ENCODE measurements around the gene ANXA7. TPM values are rescaled to one million over a fixed set of nuclear protein-coding genes. Genes with fewer than 3 reads are reported as not detected.

ANXA7 gene
- total and polyA plus RNA-seq, 2 donors (not counting 3 experiments of a cell fraction or from before 2014, with no cell fraction given), result 56.5 to 81.6 TPM

DNA sequence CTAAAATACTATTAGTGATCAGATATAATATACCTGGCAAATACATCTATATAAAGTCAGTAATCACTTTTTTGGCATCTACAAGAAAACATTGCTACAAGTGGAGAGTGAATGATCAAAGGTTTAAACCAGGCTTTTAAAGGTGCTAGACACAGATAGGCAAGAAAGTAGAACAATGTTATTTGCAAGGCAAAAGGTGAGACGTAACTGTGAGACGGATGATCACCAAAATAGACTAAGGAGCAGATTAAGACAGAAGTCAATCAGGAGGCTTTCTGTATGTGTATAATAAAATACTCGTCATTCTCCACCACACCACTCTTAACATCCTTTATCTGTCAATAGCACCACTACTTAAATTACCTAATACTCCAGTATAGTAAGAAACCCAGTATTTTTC is 8.3 kb downstream of the ANXA7 start:
- POLR2A ChIA-PET, result no interaction called here
- no TSS peak for BruUV-seq (replicated peaks)
- no peaks in the 10 kb centered on the region for H3K9me3 ChIP-seq (replicated peaks; ENCODE audit: control insufficient read depth, insufficient read depth, low read length)
- no peak overlapping the region for H3K27ac ChIP-seq (ENCODE audit: insufficient read depth, low read depth, low read length)
- no peak overlapping the region for H2AFZ ChIP-seq (ENCODE audit: low read depth, low read length)
- H3K9ac ChIP-seq (replicated peaks; ENCODE audit: extremely low read depth, insufficient read depth, low read length), result no peak overlapping the region
- DNase-seq (ENCODE audit: low read depth, low spot score) (no peak), FAIRE-seq (no peak)
- no peak overlapping the region for H3K4me2 ChIP-seq (ENCODE audit: insufficient read depth, low read length)
- H3K4me1 ChIP-seq (ENCODE audit: control insufficient read depth, extremely low read depth, insufficient read depth, low read length), result no peaks in the 10 kb centered on the region
- H3K27me3 ChIP-seq (ENCODE audit: control insufficient read depth in 2 of 2, insufficient read depth in 2 of 2, low read length in 2 of 2), result no peaks in the 10 kb centered on the region
- intact Hi-C loops (cut with micrococcal nuclease) (no loop called here), dilution Hi-C loops (cut with MboI; ENCODE audit: extremely low pct_ligation_motif_present, low sequenced_read_pairs) (no loop called here)
- no peaks in the 10 kb centered on the region for H3K36me3 ChIP-seq (ENCODE audit: control insufficient read depth in 2 of 2, extremely low read depth in 1 of 2, insufficient read depth in 2 of 2, low read length in 2 of 2)
- peaks cover 16% of the 10 kb centered on the region for H4K20me1 ChIP-seq (replicated peaks; ENCODE audit: control insufficient read depth, extremely low read depth, insufficient read depth, low read length)
- H3K4me3 ChIP-seq (replicated peaks in 1 of 3; ENCODE audit: insufficient read depth in 1 of 3, low read depth in 1 of 3, low read length in 3 of 3), result no peak overlapping the region
- no peaks in the 10 kb centered on the region for H3K9me1 ChIP-seq (replicated peaks; ENCODE audit: control insufficient read depth, extremely low read depth, insufficient read depth, low read length)
- CTCF ChIA-PET, result no interaction called here
- H3K79me2 ChIP-seq (ENCODE audit: control insufficient read depth, insufficient read depth, low read length), result peaks cover 82% of the 10 kb centered on the region
- TF ChIP-seq EZH2 (IDR thresholded peaks at IDR 0.05; ENCODE audit: borderline replicate concordance, low read depth, low read length, severe bottlenecking) (no peak), MYC (IDR thresholded peaks at IDR 0.05; ENCODE audit: low read depth, low read length) (no peak), FOS (IDR thresholded peaks at IDR 0.05; ENCODE audit: borderline replicate concordance, insufficient read depth, low read length) (no peak), POLR2AphosphoS5 (IDR thresholded peaks at IDR 0.05; ENCODE audit: insufficient read depth, low read depth, low read length) (no peak), GATA2 (IDR thresholded peaks at IDR 0.05; ENCODE audit: insufficient read depth, insufficient read length, low read depth, low read length) (no peak), JUN (IDR thresholded peaks at IDR 0.05; ENCODE audit: borderline replicate concordance, insufficient read depth, insufficient read length, low read depth) (no peak), POLR2A (IDR thresholded peaks at IDR 0.05; ENCODE audit: low read depth, low read length) (no peak)
- TF ChIP-seq, protein P1, sequence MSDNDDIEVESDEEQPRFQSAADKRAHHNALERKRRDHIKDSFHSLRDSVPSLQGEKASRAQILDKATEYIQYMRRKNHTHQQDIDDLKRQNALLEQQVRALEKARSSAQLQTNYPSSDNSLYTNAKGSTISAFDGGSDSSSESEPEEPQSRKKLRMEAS (IDR thresholded peaks at IDR 0.05; ENCODE audit: insufficient read depth, insufficient read length), result no peak
- TF ChIP-seq, protein P2, sequence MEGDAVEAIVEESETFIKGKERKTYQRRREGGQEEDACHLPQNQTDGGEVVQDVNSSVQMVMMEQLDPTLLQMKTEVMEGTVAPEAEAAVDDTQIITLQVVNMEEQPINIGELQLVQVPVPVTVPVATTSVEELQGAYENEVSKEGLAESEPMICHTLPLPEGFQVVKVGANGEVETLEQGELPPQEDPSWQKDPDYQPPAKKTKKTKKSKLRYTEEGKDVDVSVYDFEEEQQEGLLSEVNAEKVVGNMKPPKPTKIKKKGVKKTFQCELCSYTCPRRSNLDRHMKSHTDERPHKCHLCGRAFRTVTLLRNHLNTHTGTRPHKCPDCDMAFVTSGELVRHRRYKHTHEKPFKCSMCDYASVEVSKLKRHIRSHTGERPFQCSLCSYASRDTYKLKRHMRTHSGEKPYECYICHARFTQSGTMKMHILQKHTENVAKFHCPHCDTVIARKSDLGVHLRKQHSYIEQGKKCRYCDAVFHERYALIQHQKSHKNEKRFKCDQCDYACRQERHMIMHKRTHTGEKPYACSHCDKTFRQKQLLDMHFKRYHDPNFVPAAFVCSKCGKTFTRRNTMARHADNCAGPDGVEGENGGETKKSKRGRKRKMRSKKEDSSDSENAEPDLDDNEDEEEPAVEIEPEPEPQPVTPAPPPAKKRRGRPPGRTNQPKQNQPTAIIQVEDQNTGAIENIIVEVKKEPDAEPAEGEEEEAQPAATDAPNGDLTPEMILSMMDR (IDR thresholded peaks at IDR 0.05; ENCODE audit: extremely low read depth in 1 of 2, insufficient read depth in 1 of 2, low read depth in 1 of 2, low read length in 2 of 2), result no peak

All from endothelial cell of umbilical vein (primary cell).